H1 (cell line): ENCODE data around the gene NPS. TPM values are rescaled to one million over a fixed set of nuclear protein-coding genes. Genes with fewer than 3 reads are reported as not detected.

ENCODE experiments used
- CTCF ChIA-PET: fragments of 300-600 bp; sonication (Branson Sonifier 250); formaldehyde crosslinking; loops from one replicate; lab custom pipeline; 2021; ENCODE audit not compliant: partially characterized antibody; lab: Charles Lee
- POLR2A ChIA-PET: fragments of 300-600 bp; sonication (Branson Sonifier 250); formaldehyde crosslinking; loops from one replicate; lab custom pipeline; 2021; ENCODE audit warnings: inconsistent platforms; ENCODE audit not compliant: partially characterized antibody; lab: Charles Lee
- DNase-seq, 2 experiments: peaks; one replicate each; pipeline versions ENCODE4 v3.0.0 to v3.0.0-alpha.2; 2010 to 2022; ENCODE audit warnings: low spot score in 2 of 2, low read depth in 1 of 2, mixed read lengths in 1 of 2
- FAIRE-seq: peaks from 2 replicates; lab custom pipeline; 2011; peaks lifted over from hg19 to GRCh38; lab: Jason Lieb, UNC
- H2AFZ ChIP-seq: 2 replicates; pipeline ENCODE4 v1.8.1; 2012; ENCODE audit warnings: low read length, inconsistent platforms
- H2AK5ac ChIP-seq: 2 replicates; pipeline ENCODE4 v1.6.1; 2013; ENCODE audit warnings: low read depth, low read length
- H2BK120ac ChIP-seq: replicated peaks from 2 replicates; pipeline ENCODE3; 2013; ENCODE audit warnings: low read depth, low read length, inconsistent platforms
- H2BK12ac ChIP-seq: 2 replicates; pipeline ENCODE4 v1.6.1; 2013; ENCODE audit warnings: low read depth, low read length
- H2BK15ac ChIP-seq: 2 replicates; pipeline ENCODE4 v1.6.1; 2013; ENCODE audit warnings: low read length
- H2BK20ac ChIP-seq: 2 replicates; pipeline ENCODE4 v1.6.1; 2013; ENCODE audit warnings: low read length
- H2BK5ac ChIP-seq: 2 replicates; pipeline ENCODE4 v1.6.1; 2013; ENCODE audit warnings: low read depth, low read length
- H3K14ac ChIP-seq: 2 replicates; pipeline ENCODE4 v1.6.1; 2013; ENCODE audit warnings: inconsistent platforms; ENCODE audit not compliant: insufficient read length
- H3K18ac ChIP-seq: 2 replicates; pipeline ENCODE4 v1.6.1; 2013; ENCODE audit warnings: low read length; ENCODE audit errors: extremely low read depth
- H3K23ac ChIP-seq: 2 replicates; pipeline ENCODE4 v1.6.1; 2013; ENCODE audit warnings: inconsistent platforms; ENCODE audit not compliant: insufficient read length
- H3K23me2 ChIP-seq: 2 replicates; pipeline ENCODE4 v1.6.1; 2013; ENCODE audit warnings: low read depth, low read length
- H3K27ac ChIP-seq: 2 replicates; pipeline ENCODE4 v1.6.1; 2011; ENCODE audit warnings: low read depth, low read length, inconsistent platforms
- H3K27me3 ChIP-seq, 4 experiments: replicated peaks in 1 of 4; 1 replicate in 1 of 4; 2 replicates in 3 of 4; pipeline versions ENCODE4 v1.6.1 to v1.8.1; 2011 to 2013; ENCODE audit warnings: low read length in 3 of 4, mild to moderate bottlenecking in 3 of 4, inconsistent platforms in 2 of 4, mixed read lengths in 2 of 4, moderate library complexity in 1 of 4; ENCODE audit not compliant: control insufficient read depth in 3 of 4, insufficient read depth in 3 of 4; ENCODE audit errors: extremely low read depth in 1 of 4
- H3K36me3 ChIP-seq, 4 experiments: 2 replicates each; pipeline versions ENCODE4 v1.6.1 to v1.8.1; 2011 to 2013; ENCODE audit warnings: mild to moderate bottlenecking in 4 of 4, low read length in 3 of 4, moderate library complexity in 2 of 4, control low read depth in 1 of 4, inconsistent platforms in 1 of 4; ENCODE audit not compliant: insufficient read depth in 4 of 4, control insufficient read depth in 2 of 4
- H3K4ac ChIP-seq: replicated peaks from 2 replicates; pipeline ENCODE3; 2013; ENCODE audit warnings: low read length, low read depth, mixed read lengths, inconsistent platforms; ENCODE audit not compliant: insufficient read length
- H3K4me1 ChIP-seq, 4 experiments: replicated peaks in 1 of 4; 1 replicate in 1 of 4; 2 replicates in 3 of 4; pipeline versions ENCODE4 v1.6.1 to v1.8.1; 2011 to 2013; ENCODE audit warnings: low read length in 3 of 4, inconsistent platforms in 2 of 4, mixed read lengths in 1 of 4; ENCODE audit not compliant: insufficient read depth in 4 of 4, control insufficient read depth in 3 of 4
- H3K4me2 ChIP-seq, 2 experiments: 2 replicates each; pipeline versions ENCODE4 v1.6.1 to v1.8.1; 2011 to 2013; ENCODE audit warnings: low read depth in 2 of 2, low read length in 2 of 2, control low read depth in 1 of 2, inconsistent platforms in 1 of 2, mild to moderate bottlenecking in 1 of 2; ENCODE audit not compliant: insufficient read depth in 1 of 2
- H3K4me3 ChIP-seq, 4 experiments: fragments of 200-600, 300-600 bp in 1 of 4; sonication (generic), shearing (Covaris generic), sonication (Bioruptor Twin) in 1 of 4; 2 replicates each; pipeline versions ENCODE4 v1.5.1 to v1.8.1; 2011 to 2016; ENCODE audit warnings: low read length in 4 of 4, low read depth in 3 of 4, control low read depth in 2 of 4, inconsistent platforms in 2 of 4, mild to moderate bottlenecking in 2 of 4, mixed read lengths in 1 of 4, moderate library complexity in 1 of 4; ENCODE audit not compliant: insufficient read depth in 2 of 4; ENCODE audit errors: extremely low read depth in 1 of 4
- H3K56ac ChIP-seq: replicated peaks from 2 replicates; pipeline ENCODE3; 2013; ENCODE audit warnings: low read depth, mild to moderate bottlenecking, mixed read lengths, low read length, inconsistent platforms; ENCODE audit not compliant: insufficient read length
- H3K79me1 ChIP-seq: 2 replicates; pipeline ENCODE4 v1.6.1; 2013; ENCODE audit warnings: low read depth, low read length, control low read depth
- H3K79me2 ChIP-seq, 2 experiments: 2 replicates each; pipeline versions ENCODE4 v1.6.1 to v1.8.1; 2012 to 2013; ENCODE audit warnings: low read length in 2 of 2, mild to moderate bottlenecking in 2 of 2, inconsistent platforms in 1 of 2; ENCODE audit not compliant: insufficient read depth in 2 of 2, control insufficient read depth in 1 of 2
- H3K9ac ChIP-seq, 4 experiments: replicated peaks in 1 of 4; 1 replicate in 1 of 4; 2 replicates in 3 of 4; pipeline versions ENCODE4 v1.6.1 to v1.8.1; 2011 to 2013; ENCODE audit warnings: low read depth in 3 of 4, low read length in 3 of 4, control low read depth in 2 of 4, mild to moderate bottlenecking in 2 of 4, moderate library complexity in 2 of 4, inconsistent platforms in 1 of 4; ENCODE audit errors: extremely low read depth in 1 of 4
- H3K9me3 ChIP-seq, 2 experiments: 2 replicates each; pipeline versions ENCODE4 v1.6.1 to v1.8.1; 2012 to 2013; ENCODE audit warnings: mild to moderate bottlenecking in 2 of 2, moderate library complexity in 2 of 2, control low read depth in 1 of 2, inconsistent platforms in 1 of 2, low read depth in 1 of 2, low read length in 1 of 2, mixed read lengths in 1 of 2; ENCODE audit not compliant: insufficient read depth in 2 of 2
- H4K20me1 ChIP-seq, 2 experiments: replicated peaks in 1 of 2; 2 replicates each; pipeline versions ENCODE3 to v1.8.1; 2011 to 2013; ENCODE audit warnings: inconsistent platforms in 2 of 2, low read length in 2 of 2, mild to moderate bottlenecking in 1 of 2; ENCODE audit not compliant: insufficient read depth in 2 of 2, control insufficient read depth in 1 of 2
- H4K5ac ChIP-seq: 2 replicates; pipeline ENCODE4 v1.6.1; 2013; ENCODE audit warnings: low read length, low read depth, mixed read lengths, inconsistent platforms; ENCODE audit not compliant: insufficient read length
- H4K8ac ChIP-seq: 2 replicates; pipeline ENCODE4 v1.8.0; 2013; ENCODE audit warnings: mild to moderate bottlenecking, moderate library complexity, low read length, inconsistent platforms; ENCODE audit not compliant: insufficient read depth; ENCODE audit errors: extremely low read depth
- H4K91ac ChIP-seq: replicated peaks from 2 replicates; pipeline ENCODE3; 2013; ENCODE audit warnings: low read length, mixed read lengths, inconsistent platforms; ENCODE audit not compliant: insufficient read length
- RXRA ChIP-seq: IDR thresholded peaks from 2 replicates; pipeline ENCODE4 v1.6.1; 2011; ENCODE audit warnings: low read depth, mild to moderate bottlenecking, low read length, moderate library complexity; ENCODE audit not compliant: insufficient read depth
- WGBS, 2 experiments: shearing (Covaris generic) in 1 of 2; methylation state at CpG; one replicate each; pipeline versions ENCODE4 v1.1.6 to v1.1.7; 2013 to 2015; ENCODE audit warnings: low lambda C conversion rate in 2 of 2, mixed read lengths in 2 of 2, inconsistent platforms in 1 of 2, low coverage in 1 of 2, missing lambda C conversion rate in 1 of 2; ENCODE audit not compliant: insufficient replicate concordance in 2 of 2, insufficient coverage in 1 of 2, insufficient read length in 1 of 2; ENCODE audit errors: extremely low coverage in 1 of 2, missing lambda C conversion rate in 1 of 2; 5-methylcytosine and 5-hydroxymethylcytosine counted together
- polyA plus RNA-seq, 7 experiments: library from polyadenylated mRNA; depleted of rRNA in 3 of 7; stranded (reverse) in 5 of 7; unstranded in 2 of 7; fragments of >200 nt in 5 of 7; fragments of 200-250 nt in 2 of 7; gene quantifications; 1 replicate in 5 of 7; 2 replicates in 1 of 7; 4 replicates in 1 of 7; pipeline versions ENCODE4 v1.2.1 to v1.2.3, GENCODE V29; 2011 to 2013; ENCODE audit warnings: missing spikeins in 2 of 7, mixed read lengths in 2 of 7
- total RNA-seq: library from RNA; stranded (reverse); fragmentation: NEBNext Ultra II Directional; extraction: Animal tissue kit (Norgen Biotek cat#: 25700); gene quantifications from 2 replicates; pipeline ENCODE4 v1.2.1, GENCODE V29; 2021

NPS gene
- total and polyA plus RNA-seq, 2 of the 8 experiments (the other 6 are each of a cell fraction or from before 2014, with no cell fraction given): not detected

- ChIA-PET CTCF (interaction anchor here (0.6 to 1.6 kb wide), 5 partner anchors 8 to 328 kb away, joined by 3 to 7 read pairs (median 4); no protein-coding TSS in a partner anchor), POLR2A (no interaction called here)
- Histone ChIP-seq H3K14ac (no peak overlapping the region), H2AFZ (no peak overlapping the region), H2BK15ac (no peak overlapping the region), H3K79me2 (no peaks in the 10 kb centered on the region), H3K79me1 (no peaks in the 10 kb centered on the region), H2BK20ac (no peak overlapping the region), H3K4me1 (0 out of 7 replicates have a peak, but pooled peaks cover 0 to 3% (median 0%) of the 10 kb centered on the region in 4 experiments), H3K18ac (no peak overlapping the region), H3K23ac (no peak overlapping the region), H2BK5ac (no peak overlapping the region), H3K4me3 (no peak overlapping the region), H4K20me1 (no peaks in the 10 kb centered on the region), H3K4me2 (no peak overlapping the region), H3K56ac (no peak overlapping the region), H3K27ac (no peak overlapping the region), H4K5ac (no peak overlapping the region), H2BK120ac (no peak overlapping the region), H3K23me2 (no peaks in the 10 kb centered on the region), H2AK5ac (no peak overlapping the region), H4K91ac (no peak overlapping the region), H3K9me3 (no peaks in the 10 kb centered on the region), H2BK12ac (no peak overlapping the region), H4K8ac (no peak overlapping the region), H3K9ac (no peak overlapping the region), H3K27me3 (peaks cover 0 to 2% (median 0%) of the 10 kb centered on the region in 4 experiments; a peak in 1 of 7 replicates), H3K36me3 (no peaks in the 10 kb centered on the region), H3K4ac (no peak overlapping the region)
- 81% methylated on average over 3 of the region's 3 CpGs; no CpG with 5 or more reads in 1 of the 2 experiments for WGBS, 2 experiments
- DNase-seq: no peak
- no peak for FAIRE-seq
- no peak for TF ChIP-seq RXRA
Observed at GRCh38 chr10:127522298-127522697, 26.8 kb upstream of the NPS start.
